Dermis blood vessel endothelial cell (primary cell): ENCODE measurements around the gene SPX. TPM values are rescaled to one million over a fixed set of nuclear protein-coding genes. Genes with fewer than 3 reads are reported as not detected.

Source experiments
- DNase-seq: peaks from one replicate; pipeline ENCODE4 v3.0.0; 2010
- total RNA-seq: library from RNA; depleted of rRNA; stranded (reverse); fragments of >200 nt; gene quantifications from 2 replicates; pipeline ENCODE4 v1.2.3, GENCODE V29; 2014

Gene SPX
- total RNA-seq: 0.05 and 0.51 TPM in 2 replicates

- no peak for DNase-seq
Measured at GRCh38 chr12:21526053-21526452, at the start of gene SPX. SPX (plus strand) TSS chr12:21526296; CDS start chr12:21526473, 177 bp downstream.

GRCh38 chr12:21476949-21477348 lies 49.1 kb upstream of the SPX start:
- peak; percentile 38 for DNase-seq

GRCh38 chr12:21478756-21479455 lies 47.2 kb upstream of the SPX start:
- DNase-seq: peak; percentile 11

GRCh38 chr12:21483531-21483930 lies 42.6 kb upstream of the SPX start:
- DNase-seq: no peak

GRCh38 chr12:21485998-21486397 lies 40.1 kb upstream of the SPX start:
- no peak for DNase-seq

- DNase-seq: no peak
Measured at GRCh38 chr12:21499765-21500164, 26.3 kb upstream of the SPX start.

GRCh38 chr12:21500786-21501257 lies 25.3 kb upstream of the SPX start:
- peak; percentile 1 for DNase-seq

- DNase-seq: peak; percentile 99
Measured at GRCh38 chr12:21501258-21502163, 24.6 kb upstream of the SPX start, which contains the start of the genes GOLT1B and RECQL. GOLT1B (plus strand) TSS chr12:21501789; CDS start chr12:21501924, 135 bp downstream. RECQL (minus strand) TSS chr12:21501635; CDS start chr12:21499570, 2,065 bp downstream.

- peak; percentile 54 for DNase-seq
Measured at GRCh38 chr12:21502164-21502496, 24.0 kb upstream of the SPX start.

- DNase-seq: no peak
Measured at GRCh38 chr12:21502872-21503271, 23.2 kb upstream of the SPX start.

- DNase-seq: no peak
Measured at GRCh38 chr12:21505888-21506287, 20.2 kb upstream of the SPX start.

- no peak for DNase-seq
Measured at GRCh38 chr12:21507849-21508248, 18.2 kb upstream of the SPX start.

GRCh38 chr12:21509768-21510167 lies 16.3 kb upstream of the SPX start:
- no peak for DNase-seq

- no peak for DNase-seq
Measured at GRCh38 chr12:21516281-21516680, 9.8 kb upstream of the SPX start.

GRCh38 chr12:21518451-21518850 lies 7.6 kb upstream of the SPX start:
- DNase-seq: no peak

- DNase-seq: no peak
Measured at GRCh38 chr12:21521541-21521940, 4.6 kb upstream of the SPX start.

- DNase-seq: no peak
Measured at GRCh38 chr12:21523148-21523547, 2.9 kb upstream of the SPX start.

- peak; percentile 7 for DNase-seq
Measured at GRCh38 chr12:21526721-21527345, 737 bp downstream of the SPX start.

- DNase-seq: peak; percentile 58
Measured at GRCh38 chr12:21527451-21528180, 1.5 kb downstream of the SPX start.

GRCh38 chr12:21528953-21529352 lies 2.9 kb downstream of the SPX start:
- no peak for DNase-seq

GRCh38 chr12:21529456-21529855 lies 3.4 kb downstream of the SPX start:
- no peak for DNase-seq

GRCh38 chr12:21538061-21538653 lies 12.1 kb downstream of the SPX start:
- no peak for DNase-seq
